K562 (cell line): ENCODE results near the gene DUSP28. TPM values are rescaled to one million over a fixed set of nuclear protein-coding genes. Genes with fewer than 3 reads are reported as not detected.

Experiments used
- BCL6 ChIP-seq: fragments of 250-450 bp; sonication (Bioruptor Pico); IDR thresholded peaks from 2 replicates; pipeline ENCODE4 v1.4.0; 2020
- CHD2 ChIP-seq: IDR thresholded peaks from 2 replicates; pipeline ENCODE4 v1.6.1; 2011; ENCODE audit warnings: low read depth, low read length
- CTBP1 ChIP-seq: fragments of 450-650 bp; IDR thresholded peaks from 2 replicates; pipeline ENCODE4 v1.6.1; 2016; ENCODE audit warnings: borderline replicate concordance
- CXXC5 ChIP-seq: fragments of 250-450 bp; sonication (Bioruptor Pico); IDR thresholded peaks from 2 replicates; pipeline ENCODE4 v1.8.0; 2022; ENCODE audit warnings: inconsistent platforms, mild to moderate bottlenecking, moderate library complexity
- DMBX1 ChIP-seq: fragments of 250-450 bp; sonication (Bioruptor Pico); IDR thresholded peaks from 2 replicates; pipeline ENCODE4 v1.8.0; 2022; ENCODE audit warnings: inconsistent platforms, mild to moderate bottlenecking, moderate library complexity, borderline replicate concordance
- IFI16 ChIP-seq: fragments of 250-450 bp; sonication (Bioruptor Pico); IDR thresholded peaks from 2 replicates; pipeline ENCODE4 v2.1.2; 2022; ENCODE audit warnings: mild to moderate bottlenecking, inconsistent platforms
- JUNB ChIP-seq: fragments of 450-650 bp; formaldehyde crosslinking; conservative IDR thresholded peaks from 2 replicates; pipeline ENCODE4 v1.4.0; 2020; ENCODE audit warnings: mild to moderate bottlenecking
- MTF1 ChIP-seq: fragments of 250-450 bp; sonication (Bioruptor Pico); IDR thresholded peaks from 2 replicates; pipeline ENCODE4 v1.9.0; 2021; ENCODE audit warnings: moderate library complexity, mild to moderate bottlenecking, inconsistent platforms, borderline replicate concordance
- NEUROD1 ChIP-seq: fragments of 150-350 bp; IDR thresholded peaks from 2 replicates; pipeline ENCODE4 v1.6.1; 2014; ENCODE audit warnings: borderline replicate concordance, low read length, low read depth; ENCODE audit not compliant: partially characterized antibody
- PHF21A ChIP-seq: fragments of 450-650 bp; IDR thresholded peaks from 2 replicates; pipeline ENCODE4 v1.6.1; 2017; ENCODE audit warnings: low read depth, borderline replicate concordance
- PRPF4 ChIP-seq: fragments of 200-400 bp; formaldehyde crosslinking; IDR thresholded peaks from one replicate; pipeline ENCODE4 v1.6.1; 2017; ENCODE audit warnings: low read length, low read depth, mild to moderate bottlenecking; ENCODE audit not compliant: insufficient read depth, poor library complexity, severe bottlenecking
- PYGO2 ChIP-seq: fragments of 450-650 bp; IDR thresholded peaks from 2 replicates; pipeline ENCODE4 v1.6.1; 2016; ENCODE audit warnings: mild to moderate bottlenecking, missing genetic modification characterization, moderate library complexity, missing compliant biosample characterization
- TFAM ChIP-seq: fragments of 250-450 bp; sonication (Bioruptor Pico); conservative IDR thresholded peaks from 2 replicates; pipeline ENCODE4 v1.5.0; 2021; ENCODE audit warnings: mild to moderate bottlenecking, moderate library complexity
- ZFP1 ChIP-seq: fragments of 450-650 bp; formaldehyde crosslinking; IDR thresholded peaks from 2 replicates; pipeline ENCODE4 v1.4.0; 2020; ENCODE audit warnings: mild to moderate bottlenecking, mixed read lengths
- ZFP30 ChIP-seq: fragments of 250-450 bp; sonication (Bioruptor Pico); IDR thresholded peaks from 2 replicates; pipeline ENCODE4 v1.8.0; 2022; ENCODE audit warnings: moderate library complexity, mild to moderate bottlenecking, inconsistent platforms, borderline replicate concordance
- ZFP36 ChIP-seq: fragments of 150-350 bp; IDR thresholded peaks from 2 replicates; pipeline ENCODE4 v1.6.1; 2018; ENCODE audit warnings: low read length, low read depth; ENCODE audit not compliant: partially characterized antibody
- ZNF121 ChIP-seq: sonication (generic); formaldehyde crosslinking; conservative IDR thresholded peaks from 2 replicates; pipeline ENCODE4 v1.8.0; 2022; ENCODE audit warnings: missing genetic modification reagents
- ZNF311 ChIP-seq: fragments of 250-450 bp; sonication (Bioruptor Pico); IDR thresholded peaks from 2 replicates; pipeline ENCODE4 v1.4.0; 2020; ENCODE audit warnings: mild to moderate bottlenecking, moderate library complexity
- ZNF780A ChIP-seq: fragments of 250-450 bp; sonication (Bioruptor Pico); IDR thresholded peaks from 2 replicates; pipeline ENCODE4 v1.5.0; 2021; ENCODE audit warnings: mild to moderate bottlenecking
- polyA plus RNA-seq, 8 experiments: library from polyadenylated mRNA; depleted of rRNA in 4 of 8; stranded (reverse) in 5 of 8; unstranded in 3 of 8; fragments of >200 nt; fragmentation: Nextera tagmentation in 2 of 8; fragmentation: Illumina TruSeq in 1 of 8; extraction: Ambion mirVana in 2 of 8; extraction: Trizol in 1 of 8; gene quantifications; 2 replicates each; pipeline versions ENCODE4 v1.2.1 to v1.2.3, GENCODE V29; 2011 to 2014; ENCODE audit warnings: inconsistent platforms in 1 of 8, missing spikeins in 1 of 8
- total RNA-seq, 7 experiments: library from RNA; depleted of rRNA in 6 of 7; stranded (reverse); fragments of >200 nt in 6 of 7; fragmentation: Illumina TruSeq in 2 of 7; extraction: Trizol in 2 of 7; gene quantifications; 2 replicates each; pipeline versions ENCODE4 v1.2.1 to v1.2.3, GENCODE V29; 2011 to 2021; ENCODE audit warnings: low replicate concordance in 1 of 7
- TF ChIP-seq, protein P1 (sequence below): sonication (generic); formaldehyde crosslinking; IDR thresholded peaks from 2 replicates; pipeline ENCODE4 v1.8.1; 2023; ENCODE audit warnings: mild to moderate bottlenecking, missing genetic modification reagents
- TF ChIP-seq, protein P2 (sequence below): sonication (generic); formaldehyde crosslinking; IDR thresholded peaks from 2 replicates; pipeline ENCODE4 v1.8.0; 2023; ENCODE audit warnings: mild to moderate bottlenecking, missing genetic modification reagents
- TF ChIP-seq, protein P3 (sequence below): IDR thresholded peaks from 2 replicates; pipeline ENCODE4 v1.6.1; 2014; ENCODE audit warnings: antibody characterized with exemption

The DUSP28 gene
- total and polyA plus RNA-seq, 9 of the 15 experiments (the other 6 are each of a cell fraction or from before 2014, with no cell fraction given) = 2.8 to 8.1 (median 4.2) TPM

DNA sequence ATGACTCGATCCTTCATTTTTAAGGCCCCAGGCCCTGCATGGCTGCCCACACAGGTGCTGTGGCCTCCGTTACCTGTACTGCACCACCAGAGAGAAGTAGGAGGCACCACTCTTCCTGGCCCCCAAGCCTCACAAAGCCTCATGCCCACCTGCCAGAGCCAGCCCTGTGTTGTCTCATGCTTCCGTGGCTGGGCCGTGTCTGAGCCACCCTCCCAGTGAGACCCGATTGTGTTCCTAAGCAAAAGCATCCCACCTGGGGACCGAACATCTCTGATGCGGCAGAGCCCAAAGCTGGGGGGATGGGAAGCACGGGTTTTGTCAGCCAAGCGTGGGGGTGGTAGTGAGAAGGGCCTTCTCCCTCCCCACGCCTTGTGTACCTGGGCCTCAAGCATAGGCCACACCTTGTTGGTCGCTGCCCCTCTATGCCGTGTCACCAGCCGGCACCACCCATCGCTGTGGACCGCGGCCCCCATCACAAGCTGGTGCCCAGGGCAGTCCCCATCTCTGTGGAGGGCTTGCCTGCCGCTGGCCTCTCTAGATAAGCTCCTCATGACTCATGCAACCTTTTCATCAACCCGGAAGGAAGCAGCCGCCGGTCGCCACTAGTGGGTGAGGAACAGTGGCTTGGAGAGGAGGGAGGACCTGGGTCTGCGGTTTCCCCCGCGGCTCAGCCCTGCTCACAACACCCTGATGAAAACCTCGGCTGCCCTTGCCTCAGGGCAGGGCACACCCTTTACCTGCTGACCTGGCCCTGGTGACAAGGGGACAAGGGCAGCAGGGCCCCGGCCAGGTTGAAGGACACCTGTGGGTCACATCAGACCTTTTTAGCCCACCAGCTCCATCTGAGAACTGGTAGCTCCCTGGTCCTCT, 5.4 kb downstream of the DUSP28 start (continued):
- TF ChIP-seq, protein P1, sequence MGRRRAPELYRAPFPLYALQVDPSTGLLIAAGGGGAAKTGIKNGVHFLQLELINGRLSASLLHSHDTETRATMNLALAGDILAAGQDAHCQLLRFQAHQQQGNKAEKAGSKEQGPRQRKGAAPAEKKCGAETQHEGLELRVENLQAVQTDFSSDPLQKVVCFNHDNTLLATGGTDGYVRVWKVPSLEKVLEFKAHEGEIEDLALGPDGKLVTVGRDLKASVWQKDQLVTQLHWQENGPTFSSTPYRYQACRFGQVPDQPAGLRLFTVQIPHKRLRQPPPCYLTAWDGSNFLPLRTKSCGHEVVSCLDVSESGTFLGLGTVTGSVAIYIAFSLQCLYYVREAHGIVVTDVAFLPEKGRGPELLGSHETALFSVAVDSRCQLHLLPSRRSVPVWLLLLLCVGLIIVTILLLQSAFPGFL (CRISPR knock-in tag) = no peak
- TF ChIP-seq DMBX1 (CRISPR knock-in tag) (no peak), NEUROD1 (peak; percentile 66), IFI16 (CRISPR knock-in tag) (no peak), ZNF780A (CRISPR knock-in tag) (no peak), BCL6 (CRISPR knock-in tag) (no peak), JUNB (CRISPR knock-in tag) (peak; percentile 45; the same call in 1 of the 2 replicates), ZFP30 (CRISPR knock-in tag) (no peak), ZNF121 (no peak), MTF1 (CRISPR knock-in tag) (no peak), ZFP1 (CRISPR knock-in tag) (no peak), PYGO2 (tag) (no peak), CHD2 (no peak), PRPF4 (no peak), ZFP36 (peak; percentile 46), PHF21A (no peak), ZNF311 (CRISPR knock-in tag) (no peak), CXXC5 (CRISPR knock-in tag) (peak; percentile 44), CTBP1 (peak; percentile 98), TFAM (CRISPR knock-in tag) (no peak)
- TF ChIP-seq, protein P2, sequence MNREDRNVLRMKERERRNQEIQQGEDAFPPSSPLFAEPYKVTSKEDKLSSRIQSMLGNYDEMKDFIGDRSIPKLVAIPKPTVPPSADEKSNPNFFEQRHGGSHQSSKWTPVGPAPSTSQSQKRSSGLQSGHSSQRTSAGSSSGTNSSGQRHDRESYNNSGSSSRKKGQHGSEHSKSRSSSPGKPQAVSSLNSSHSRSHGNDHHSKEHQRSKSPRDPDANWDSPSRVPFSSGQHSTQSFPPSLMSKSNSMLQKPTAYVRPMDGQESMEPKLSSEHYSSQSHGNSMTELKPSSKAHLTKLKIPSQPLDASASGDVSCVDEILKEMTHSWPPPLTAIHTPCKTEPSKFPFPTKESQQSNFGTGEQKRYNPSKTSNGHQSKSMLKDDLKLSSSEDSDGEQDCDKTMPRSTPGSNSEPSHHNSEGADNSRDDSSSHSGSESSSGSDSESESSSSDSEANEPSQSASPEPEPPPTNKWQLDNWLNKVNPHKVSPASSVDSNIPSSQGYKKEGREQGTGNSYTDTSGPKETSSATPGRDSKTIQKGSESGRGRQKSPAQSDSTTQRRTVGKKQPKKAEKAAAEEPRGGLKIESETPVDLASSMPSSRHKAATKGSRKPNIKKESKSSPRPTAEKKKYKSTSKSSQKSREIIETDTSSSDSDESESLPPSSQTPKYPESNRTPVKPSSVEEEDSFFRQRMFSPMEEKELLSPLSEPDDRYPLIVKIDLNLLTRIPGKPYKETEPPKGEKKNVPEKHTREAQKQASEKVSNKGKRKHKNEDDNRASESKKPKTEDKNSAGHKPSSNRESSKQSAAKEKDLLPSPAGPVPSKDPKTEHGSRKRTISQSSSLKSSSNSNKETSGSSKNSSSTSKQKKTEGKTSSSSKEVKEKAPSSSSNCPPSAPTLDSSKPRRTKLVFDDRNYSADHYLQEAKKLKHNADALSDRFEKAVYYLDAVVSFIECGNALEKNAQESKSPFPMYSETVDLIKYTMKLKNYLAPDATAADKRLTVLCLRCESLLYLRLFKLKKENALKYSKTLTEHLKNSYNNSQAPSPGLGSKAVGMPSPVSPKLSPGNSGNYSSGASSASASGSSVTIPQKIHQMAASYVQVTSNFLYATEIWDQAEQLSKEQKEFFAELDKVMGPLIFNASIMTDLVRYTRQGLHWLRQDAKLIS = peak; percentile 31; the same call in 1 of the 2 replicates
- TF ChIP-seq, protein P3, sequence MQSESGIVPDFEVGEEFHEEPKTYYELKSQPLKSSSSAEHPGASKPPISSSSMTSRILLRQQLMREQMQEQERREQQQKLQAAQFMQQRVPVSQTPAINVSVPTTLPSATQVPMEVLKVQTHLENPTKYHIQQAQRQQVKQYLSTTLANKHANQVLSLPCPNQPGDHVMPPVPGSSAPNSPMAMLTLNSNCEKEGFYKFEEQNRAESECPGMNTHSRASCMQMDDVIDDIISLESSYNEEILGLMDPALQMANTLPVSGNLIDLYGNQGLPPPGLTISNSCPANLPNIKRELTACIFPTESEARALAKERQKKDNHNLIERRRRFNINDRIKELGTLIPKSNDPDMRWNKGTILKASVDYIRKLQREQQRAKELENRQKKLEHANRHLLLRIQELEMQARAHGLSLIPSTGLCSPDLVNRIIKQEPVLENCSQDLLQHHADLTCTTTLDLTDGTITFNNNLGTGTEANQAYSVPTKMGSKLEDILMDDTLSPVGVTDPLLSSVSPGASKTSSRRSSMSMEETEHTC = peak; percentile 58; the same call in 1 of the 2 replicates
